Measurements from ENCODE around the gene SLC25A13. TPM values are rescaled to one million over a fixed set of nuclear protein-coding genes. Genes with fewer than 3 reads are reported as not detected.

Gene SLC25A13
- total and polyA plus RNA-seq, 3 experiments from 2014 or later, result 9.7 to 13.8 (median 10.8) TPM

DNA sequence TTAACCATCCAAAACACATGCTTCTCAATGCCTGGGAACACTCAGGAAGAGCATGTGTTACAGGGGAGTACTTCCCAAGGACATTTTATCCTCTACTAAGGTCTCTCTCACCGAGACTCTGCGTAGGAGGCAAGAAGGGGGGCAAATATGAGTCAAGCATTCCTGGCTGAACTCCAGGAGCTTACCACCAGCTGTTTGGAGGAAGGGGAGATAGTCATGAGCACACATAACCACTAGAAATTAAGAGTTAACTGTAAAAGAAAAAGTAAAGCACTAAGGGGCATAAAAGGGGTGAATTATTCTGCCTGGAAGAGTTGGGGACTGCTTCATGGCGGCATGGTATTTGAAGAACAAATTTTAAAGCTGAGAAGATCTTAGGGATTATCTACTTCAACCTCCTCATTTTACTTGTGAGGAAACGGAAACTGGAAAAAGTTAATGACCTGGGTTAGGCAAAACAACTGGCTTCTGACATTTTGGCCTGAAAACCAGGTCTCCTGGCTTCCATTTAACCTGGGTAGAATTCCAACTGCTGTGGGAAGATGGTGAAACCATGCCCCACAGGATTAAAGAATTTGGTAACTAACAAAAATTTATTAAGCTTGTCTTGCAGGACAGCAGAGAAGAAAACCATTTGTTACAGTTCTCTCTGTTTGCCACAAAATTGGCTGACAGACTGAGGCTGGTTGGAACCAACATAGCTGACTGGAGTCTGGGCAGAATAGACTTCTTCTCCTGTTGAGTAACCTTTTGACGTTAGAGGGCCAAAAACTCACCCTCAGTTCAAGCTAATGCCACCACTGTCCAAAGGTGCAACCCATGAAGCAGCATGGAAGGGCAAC, 85.5 kb downstream of the SLC25A13 start:
- CTCF ChIA-PET, result no interaction called here
- H3K4me3 Mint-ChIP-seq, result no peak overlapping the region

DNA sequence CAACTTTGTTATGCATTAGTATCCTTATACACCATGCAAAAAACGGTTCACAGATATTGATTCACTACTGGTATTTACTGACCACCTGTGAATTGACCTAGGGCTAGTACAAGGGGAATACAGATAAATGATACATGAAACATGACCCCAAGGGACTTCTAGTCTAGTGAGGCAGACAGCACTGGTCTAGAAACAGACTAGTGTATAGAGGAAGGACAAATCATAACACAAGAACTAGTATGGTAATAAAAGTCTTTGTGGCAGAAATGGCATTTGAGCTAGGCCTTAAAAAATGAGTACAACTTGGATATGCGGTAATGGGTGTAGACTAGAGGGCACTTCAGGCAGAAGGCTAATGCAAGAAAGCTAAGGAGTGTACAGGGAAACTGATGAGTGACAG, 86.6 kb downstream of the SLC25A13 start:
- H3K36me3 ChIP-seq (ENCODE audit: insufficient read depth, low read length), result no peaks in the 10 kb centered on the region
- H3K4me1 Mint-ChIP-seq, result peaks cover 3 to 8% (median 4%) of the 10 kb centered on the region in 3 donors
- ChIA-PET CTCF (no interaction called here), POLR2A (no interaction called here)
- no peaks in the 10 kb centered on the region for H3K27me3 Mint-ChIP-seq
- H3K27ac Mint-ChIP-seq, result peak overlapping the region in 3 of 8 donors; percentile 3 to 10 (median 8)
- no peak overlapping the region for H3K27ac ChIP-seq (ENCODE audit: low read depth, low read length)
- no peak overlapping the region for H3K4me3 Mint-ChIP-seq
- peaks cover 19 to 21% (median 19%) of the 10 kb centered on the region in 3 donors for H3K36me3 Mint-ChIP-seq
- H3K4me1 ChIP-seq (ENCODE audit: insufficient read depth, low read length), result no peaks in the 10 kb centered on the region
- no peak overlapping the region for H3K4me3 ChIP-seq (ENCODE audit: low read length)
- no peak for DNase-seq
- no peaks in the 10 kb centered on the region for H3K9me3 ChIP-seq (ENCODE audit: low read length)
- peaks cover 0 to 4% (median 0%) of the 10 kb centered on the region in 5 donors for H3K9me3 Mint-ChIP-seq
- no peaks in the 10 kb centered on the region for H3K27me3 ChIP-seq (ENCODE audit: insufficient read depth, low read length, poor library complexity, severe bottlenecking)

More for the DNA sequence above, 85.5 kb downstream of the SLC25A13 start:
- Histone ChIP-seq H3K9me3 (ENCODE audit: low read length) (no peaks in the 10 kb centered on the region), H3K4me3 (ENCODE audit: low read length) (no peak overlapping the region), H3K36me3 (ENCODE audit: insufficient read depth, low read length) (no peaks in the 10 kb centered on the region), H3K4me1 (ENCODE audit: insufficient read depth, low read length) (no peaks in the 10 kb centered on the region), H3K27me3 (ENCODE audit: insufficient read depth, low read length, poor library complexity, severe bottlenecking) (no peaks in the 10 kb centered on the region), H3K27ac (ENCODE audit: low read depth, low read length) (peak overlapping the region; percentile 35)
- no peak for DNase-seq
- H3K4me1 Mint-ChIP-seq, result peaks cover 3 to 8% (median 4%) of the 10 kb centered on the region in 3 donors
- peaks cover 11 to 15% (median 14%) of the 10 kb centered on the region in 3 donors for H3K36me3 Mint-ChIP-seq
- H3K27ac Mint-ChIP-seq, result no peak overlapping the region
- H3K9me3 Mint-ChIP-seq, result no peaks in the 10 kb centered on the region
- POLR2A ChIA-PET, result no interaction called here
- no peaks in the 10 kb centered on the region for H3K27me3 Mint-ChIP-seq

- Mint-ChIP-seq H3K4me3 (no peak overlapping the region), H3K9me3 (peaks cover 0 to 4% (median 0%) of the 10 kb centered on the region in 5 donors), H3K27ac (no peak overlapping the region), H3K36me3 (peaks cover 22 to 27% (median 23%) of the 10 kb centered on the region in 3 donors), H3K4me1 (peaks cover 0 to 8% (median 1%) of the 10 kb centered on the region in 3 donors), H3K27me3 (no peaks in the 10 kb centered on the region)
- no peaks in the 10 kb centered on the region for H3K36me3 ChIP-seq (ENCODE audit: insufficient read depth, low read length)
- CTCF ChIA-PET, result no interaction called here
- POLR2A ChIA-PET, result no interaction called here
- no peak for DNase-seq
- no peak overlapping the region for H3K27ac ChIP-seq (ENCODE audit: low read depth, low read length)
- H3K4me1 ChIP-seq (ENCODE audit: insufficient read depth, low read length), result no peaks in the 10 kb centered on the region
- no peaks in the 10 kb centered on the region for H3K27me3 ChIP-seq (ENCODE audit: insufficient read depth, low read length, poor library complexity, severe bottlenecking)
- no peaks in the 10 kb centered on the region for H3K9me3 ChIP-seq (ENCODE audit: low read length)
- H3K4me3 ChIP-seq (ENCODE audit: low read length), result no peak overlapping the region
Measured at GRCh38 chr7:96233528-96234154, 88.3 kb downstream of the SLC25A13 start.

DNA sequence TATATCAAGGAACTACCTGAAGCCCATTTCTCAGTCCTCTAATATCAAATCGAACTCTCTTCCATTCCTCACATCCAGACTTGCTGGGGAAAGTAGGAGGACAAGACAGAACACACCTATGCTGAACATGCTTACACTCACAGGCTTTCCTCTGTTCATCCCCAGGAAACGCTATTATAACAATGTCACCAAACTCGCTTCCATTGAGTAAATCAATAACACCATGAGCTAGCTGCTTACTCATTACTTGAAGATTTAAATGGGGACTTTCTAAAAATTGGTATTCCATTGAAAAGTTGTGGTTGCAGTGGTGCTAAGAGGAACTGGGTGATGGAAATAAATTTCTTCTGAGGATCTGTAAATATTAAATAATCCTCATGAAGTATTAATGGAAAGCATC, 88.8 kb downstream of the SLC25A13 start:
- H3K4me1 Mint-ChIP-seq, result peaks cover 0 to 8% (median 1%) of the 10 kb centered on the region in 3 donors
- H3K9me3 Mint-ChIP-seq, result peaks cover 0 to 4% (median 0%) of the 10 kb centered on the region in 5 donors
- no peaks in the 10 kb centered on the region for H3K27me3 ChIP-seq (ENCODE audit: insufficient read depth, low read length, poor library complexity, severe bottlenecking)
- no peaks in the 10 kb centered on the region for H3K4me1 ChIP-seq (ENCODE audit: insufficient read depth, low read length)
- no peaks in the 10 kb centered on the region for H3K9me3 ChIP-seq (ENCODE audit: low read length)
- ChIA-PET POLR2A (no interaction called here), CTCF (no interaction called here)
- no peak overlapping the region for H3K27ac ChIP-seq (ENCODE audit: low read depth, low read length)
- H3K36me3 ChIP-seq (ENCODE audit: insufficient read depth, low read length), result no peaks in the 10 kb centered on the region
- no peak overlapping the region for H3K4me3 Mint-ChIP-seq
- H3K27ac Mint-ChIP-seq, result no peak overlapping the region
- H3K36me3 Mint-ChIP-seq, result peaks cover 22 to 30% (median 25%) of the 10 kb centered on the region in 3 donors
- no peak overlapping the region for H3K4me3 ChIP-seq (ENCODE audit: low read length)
- H3K27me3 Mint-ChIP-seq, result no peaks in the 10 kb centered on the region
- no peak for DNase-seq

DNA sequence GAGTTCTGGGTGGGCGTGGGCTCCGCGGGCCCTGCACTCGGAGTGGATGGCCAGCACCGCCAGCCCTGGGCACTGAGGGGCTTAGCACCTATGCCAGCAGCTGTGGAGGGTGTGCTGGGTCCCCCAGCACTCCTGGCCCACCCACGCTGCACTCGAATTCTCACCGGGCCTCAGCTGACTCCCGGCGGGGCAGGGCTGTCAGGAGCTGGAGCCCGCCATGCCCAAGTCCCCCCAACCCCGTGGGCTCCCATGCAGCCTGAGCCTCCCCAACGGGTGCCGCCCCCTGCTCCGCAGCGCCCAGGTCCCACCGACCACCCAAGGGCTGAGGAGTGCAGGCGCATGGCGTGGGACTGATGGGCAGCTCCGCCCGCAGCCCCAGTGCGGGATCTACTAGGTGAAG, 93.1 kb downstream of the SLC25A13 start:
- Mint-ChIP-seq H3K4me3 (no peak overlapping the region), H3K9me3 (peaks cover 0 to 4% (median 0%) of the 10 kb centered on the region in 5 donors), H3K36me3 (peaks cover 16 to 36% (median 21%) of the 10 kb centered on the region in 3 donors), H3K27me3 (peaks cover 0 to 2% of the 10 kb centered on the region in 2 donors), H3K27ac (no peak overlapping the region), H3K4me1 (no peaks in the 10 kb centered on the region)
- ChIA-PET CTCF (no interaction called here), POLR2A (no interaction called here)
- peak in 1 of 5 donors; percentile 41 for DNase-seq
- Histone ChIP-seq H3K4me1 (ENCODE audit: insufficient read depth, low read length) (no peaks in the 10 kb centered on the region), H3K36me3 (ENCODE audit: insufficient read depth, low read length) (no peaks in the 10 kb centered on the region), H3K9me3 (ENCODE audit: low read length) (no peaks in the 10 kb centered on the region), H3K4me3 (ENCODE audit: low read length) (no peak overlapping the region), H3K27ac (ENCODE audit: low read depth, low read length) (no peak overlapping the region), H3K27me3 (ENCODE audit: insufficient read depth, low read length, poor library complexity, severe bottlenecking) (no peaks in the 10 kb centered on the region)

GRCh38 chr7:96225251-96225650, 96.6 kb downstream of the SLC25A13 start:
- peaks cover 0 to 2% of the 10 kb centered on the region in 2 donors for H3K27me3 Mint-ChIP-seq
- H3K27ac ChIP-seq (ENCODE audit: low read depth, low read length), result no peak overlapping the region
- no peaks in the 10 kb centered on the region for H3K27me3 ChIP-seq (ENCODE audit: insufficient read depth, low read length, poor library complexity, severe bottlenecking)
- H3K27ac Mint-ChIP-seq, result peak overlapping the region in 1 of 8 donors; percentile 32
- no peaks in the 10 kb centered on the region for H3K9me3 Mint-ChIP-seq
- H3K4me3 ChIP-seq (ENCODE audit: low read length), result no peak overlapping the region
- no peaks in the 10 kb centered on the region for H3K4me1 Mint-ChIP-seq
- POLR2A ChIA-PET, result no interaction called here
- H3K9me3 ChIP-seq (ENCODE audit: low read length), result no peaks in the 10 kb centered on the region
- CTCF ChIA-PET, result no interaction called here
- H3K36me3 Mint-ChIP-seq, result peaks cover 6 to 23% (median 10%) of the 10 kb centered on the region in 3 donors
- no peaks in the 10 kb centered on the region for H3K4me1 ChIP-seq (ENCODE audit: insufficient read depth, low read length)
- H3K36me3 ChIP-seq (ENCODE audit: insufficient read depth, low read length), result no peaks in the 10 kb centered on the region
- no peak overlapping the region for H3K4me3 Mint-ChIP-seq
- no peak for DNase-seq

DNA sequence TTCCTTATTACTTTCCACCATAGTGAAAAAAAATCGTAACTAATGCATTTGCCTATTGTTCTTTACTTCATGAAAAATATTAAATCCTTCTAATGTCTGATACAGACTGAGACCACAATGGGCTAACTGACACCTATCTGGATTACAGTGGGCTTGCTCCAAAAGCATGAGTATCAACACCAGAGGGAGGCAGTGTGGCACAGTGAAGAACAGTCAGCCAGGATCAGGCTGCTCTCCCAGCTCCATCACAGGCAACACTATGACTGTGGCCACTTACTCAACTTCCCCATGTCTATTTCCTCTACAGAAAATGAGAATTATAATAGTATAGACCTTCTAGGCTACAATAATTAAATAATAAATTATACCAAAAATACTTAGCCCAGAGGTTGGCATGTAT, 97.2 kb downstream of the SLC25A13 start:
- DNase-seq, result no peak
- POLR2A ChIA-PET, result no interaction called here

DNA sequence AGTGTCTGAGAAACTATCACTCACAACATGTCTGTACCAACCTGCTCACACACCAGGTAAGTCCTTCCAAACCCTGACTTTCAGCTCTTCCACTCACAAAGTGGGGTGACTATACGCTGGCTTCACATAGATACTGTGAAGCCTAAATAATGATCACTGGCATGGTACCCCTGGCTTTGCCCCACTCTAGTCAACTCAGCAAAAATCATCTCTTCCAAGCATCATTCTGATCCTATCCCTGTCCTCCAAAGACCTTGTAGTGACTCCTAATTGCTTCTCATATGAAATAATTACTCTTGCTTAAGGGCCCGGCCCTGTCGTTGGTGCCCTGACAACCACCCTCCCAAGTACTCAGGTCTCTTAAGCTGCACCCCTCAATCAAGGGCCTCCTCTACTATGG, 97.8 kb downstream of the SLC25A13 start:
- peaks cover 0 to 2% of the 10 kb centered on the region in 2 donors for H3K27me3 Mint-ChIP-seq
- POLR2A ChIA-PET, result no interaction called here
- peaks cover 2 to 12% (median 4%) of the 10 kb centered on the region in 3 donors for H3K36me3 Mint-ChIP-seq
- no peak overlapping the region for H3K27ac ChIP-seq (ENCODE audit: low read depth, low read length)
- DNase-seq, result no peak
- H3K4me3 Mint-ChIP-seq, result no peak overlapping the region
- H3K4me3 ChIP-seq (ENCODE audit: low read length), result no peak overlapping the region
- H3K4me1 Mint-ChIP-seq, result no peaks in the 10 kb centered on the region
- H3K36me3 ChIP-seq (ENCODE audit: insufficient read depth, low read length), result no peaks in the 10 kb centered on the region
- CTCF ChIA-PET, result no interaction called here
- H3K9me3 Mint-ChIP-seq, result no peaks in the 10 kb centered on the region
- H3K27ac Mint-ChIP-seq, result peak overlapping the region in 1 of 8 donors; percentile 66
- no peaks in the 10 kb centered on the region for H3K27me3 ChIP-seq (ENCODE audit: insufficient read depth, low read length, poor library complexity, severe bottlenecking)
- no peaks in the 10 kb centered on the region for H3K9me3 ChIP-seq (ENCODE audit: low read length)
- no peaks in the 10 kb centered on the region for H3K4me1 ChIP-seq (ENCODE audit: insufficient read depth, low read length)

More for the DNA sequence above, 97.2 kb downstream of the SLC25A13 start:
- no peak overlapping the region for H3K4me3 ChIP-seq (ENCODE audit: low read length)
- H3K9me3 ChIP-seq (ENCODE audit: low read length), result no peaks in the 10 kb centered on the region
- no peaks in the 10 kb centered on the region for H3K27me3 ChIP-seq (ENCODE audit: insufficient read depth, low read length, poor library complexity, severe bottlenecking)
- no peaks in the 10 kb centered on the region for H3K4me1 ChIP-seq (ENCODE audit: insufficient read depth, low read length)
- Mint-ChIP-seq H3K4me1 (no peaks in the 10 kb centered on the region), H3K27me3 (peaks cover 0 to 2% of the 10 kb centered on the region in 2 donors), H3K4me3 (no peak overlapping the region), H3K9me3 (no peaks in the 10 kb centered on the region), H3K36me3 (peaks cover 5 to 18% (median 7%) of the 10 kb centered on the region in 3 donors), H3K27ac (peak overlapping the region in 1 of 8 donors; percentile 66)
- CTCF ChIA-PET, result no interaction called here
- H3K36me3 ChIP-seq (ENCODE audit: insufficient read depth, low read length), result no peaks in the 10 kb centered on the region
- H3K27ac ChIP-seq (ENCODE audit: low read depth, low read length), result no peak overlapping the region

Measured in CD8-positive, alpha-beta memory T cell (primary cell).